ENCODE data around the gene AGPS.
"Not testable (repeated sequence)": the region's sequence is repeated elsewhere in the genome, so short reads cannot be mapped to it uniquely, and the experiment has no call there.

GRCh38 chr2:177459756-177460155 lies 67.2 kb downstream of the AGPS start:
- not testable (repeated sequence) for TF ChIP-seq ZIC2 (tag by site-specific recombination; IDR thresholded peaks at IDR 0.05); CTCF (tag by site-specific recombination; IDR thresholded peaks at IDR 0.05); SETDB1 (IDR thresholded peaks at IDR 0.05; ENCODE audit: insufficient read length, low read length); ZNF239 (tag by site-specific recombination; IDR thresholded peaks at IDR 0.05); ZNF416 (tag by site-specific recombination; IDR thresholded peaks at IDR 0.05); ZNF548 (tag by site-specific recombination; IDR thresholded peaks at IDR 0.05); ZNF404 (tag by site-specific recombination; IDR thresholded peaks at IDR 0.05); ZSCAN23 (tag by site-specific recombination; IDR thresholded peaks at IDR 0.05)

Data from HEK293 (cell line).